ENCODE measurements around the gene HOXC12.

DNA sequence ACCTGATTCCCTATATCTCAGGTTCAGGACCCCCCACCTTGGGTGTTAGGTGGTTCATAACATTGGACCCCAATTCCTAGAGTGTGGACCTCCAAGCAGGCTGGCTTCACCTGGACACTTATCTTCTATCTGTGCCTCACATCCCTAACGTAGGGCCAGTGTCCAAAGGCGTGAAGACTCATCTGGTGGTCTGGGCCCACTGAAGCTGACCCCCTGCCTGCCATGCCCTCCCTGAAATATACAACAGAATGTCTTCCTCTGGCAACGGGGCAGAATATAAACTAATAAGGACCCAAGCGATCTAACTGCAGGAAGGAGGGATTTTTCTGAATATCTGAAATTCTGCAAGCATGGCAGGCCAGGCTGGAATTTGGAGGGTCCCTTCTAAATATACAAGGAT is 10.5 kb upstream of the HOXC12 start:
- TF ChIP-seq, protein P1, sequence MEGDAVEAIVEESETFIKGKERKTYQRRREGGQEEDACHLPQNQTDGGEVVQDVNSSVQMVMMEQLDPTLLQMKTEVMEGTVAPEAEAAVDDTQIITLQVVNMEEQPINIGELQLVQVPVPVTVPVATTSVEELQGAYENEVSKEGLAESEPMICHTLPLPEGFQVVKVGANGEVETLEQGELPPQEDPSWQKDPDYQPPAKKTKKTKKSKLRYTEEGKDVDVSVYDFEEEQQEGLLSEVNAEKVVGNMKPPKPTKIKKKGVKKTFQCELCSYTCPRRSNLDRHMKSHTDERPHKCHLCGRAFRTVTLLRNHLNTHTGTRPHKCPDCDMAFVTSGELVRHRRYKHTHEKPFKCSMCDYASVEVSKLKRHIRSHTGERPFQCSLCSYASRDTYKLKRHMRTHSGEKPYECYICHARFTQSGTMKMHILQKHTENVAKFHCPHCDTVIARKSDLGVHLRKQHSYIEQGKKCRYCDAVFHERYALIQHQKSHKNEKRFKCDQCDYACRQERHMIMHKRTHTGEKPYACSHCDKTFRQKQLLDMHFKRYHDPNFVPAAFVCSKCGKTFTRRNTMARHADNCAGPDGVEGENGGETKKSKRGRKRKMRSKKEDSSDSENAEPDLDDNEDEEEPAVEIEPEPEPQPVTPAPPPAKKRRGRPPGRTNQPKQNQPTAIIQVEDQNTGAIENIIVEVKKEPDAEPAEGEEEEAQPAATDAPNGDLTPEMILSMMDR (IDR thresholded peaks at IDR 0.05; ENCODE audit: low read depth, low read length): no peak
- TF ChIP-seq EZH2phosphoT487 (IDR thresholded peaks at IDR 0.05; ENCODE audit: low read depth): no peak

Data from OCI-LY3 (cell line).